SK-N-SH treated with all-trans-retinoic acid at 6 μM for 48 hours (cell line): Measurements from ENCODE around the gene DPEP2NB.

ENCODE experiments used
- ATAC-seq: fragments of 200-7000 bp; cut with Tn5 transposase; 3 replicates; pipeline ENCODE4 v1.9.1; 2020; ENCODE audit warnings: mild to moderate bottlenecking, moderate library complexity
- BACH2 ChIP-seq: fragments of 250-450 bp; sonication (Bioruptor Pico); IDR thresholded peaks from 2 replicates; pipeline ENCODE4 v1.9.0; 2021; ENCODE audit warnings: mild to moderate bottlenecking, borderline replicate concordance
- CSRNP3 ChIP-seq: fragments of 250-450 bp; sonication (Bioruptor Pico); IDR thresholded peaks from 2 replicates; pipeline ENCODE4 v1.5.1; 2021; ENCODE audit warnings: mild to moderate bottlenecking, moderate library complexity
- GLIS3 ChIP-seq: fragments of 250-450 bp; sonication (Bioruptor Pico); IDR thresholded peaks from 2 replicates; pipeline ENCODE4 v1.5.0; 2020; ENCODE audit warnings: mild to moderate bottlenecking, moderate library complexity
- OSR1 ChIP-seq: fragments of 250-450 bp; sonication (Bioruptor Pico); IDR thresholded peaks from 2 replicates; pipeline ENCODE4 v1.8.0; 2022; ENCODE audit warnings: moderate library complexity, mild to moderate bottlenecking, inconsistent platforms
- PATZ1 ChIP-seq: fragments of 250-450 bp; sonication (Bioruptor Pico); IDR thresholded peaks from 2 replicates; pipeline ENCODE4 v1.8.0; 2020; ENCODE audit warnings: mild to moderate bottlenecking, moderate library complexity, borderline replicate concordance
- POU6F1 ChIP-seq: fragments of 250-450 bp; sonication (Bioruptor Pico); IDR thresholded peaks from 2 replicates; pipeline ENCODE4 v1.8.0; 2021; ENCODE audit warnings: low read depth, mild to moderate bottlenecking, moderate library complexity, borderline replicate concordance
- PPARA ChIP-seq: fragments of 250-450 bp; sonication (Bioruptor Pico); IDR thresholded peaks from 2 replicates; pipeline ENCODE4 v1.5.0; 2020; ENCODE audit warnings: mild to moderate bottlenecking, borderline replicate concordance
- RARB ChIP-seq: fragments of 250-450 bp; sonication (Bioruptor Pico); IDR thresholded peaks from 2 replicates; pipeline ENCODE4 v1.8.0; 2021; ENCODE audit warnings: mild to moderate bottlenecking, moderate library complexity
- TOX ChIP-seq: fragments of 250-450 bp; sonication (Bioruptor Pico); IDR thresholded peaks from 2 replicates; pipeline ENCODE4 v1.8.0; 2021; ENCODE audit warnings: mild to moderate bottlenecking, moderate library complexity, borderline replicate concordance
- ZC3H10 ChIP-seq: fragments of 250-450 bp; sonication (Bioruptor Pico); IDR thresholded peaks from 2 replicates; pipeline ENCODE4 v1.5.1; 2021; ENCODE audit warnings: mild to moderate bottlenecking, moderate library complexity
- ZFP30 ChIP-seq: fragments of 450-650 bp; formaldehyde crosslinking; IDR thresholded peaks from 2 replicates; pipeline ENCODE4 v1.5.0; 2022; ENCODE audit warnings: mild to moderate bottlenecking, moderate library complexity
- ZNF565 ChIP-seq: fragments of 450-650 bp; formaldehyde crosslinking; conservative IDR thresholded peaks from 2 replicates; pipeline ENCODE4 v1.5.0; 2020; ENCODE audit warnings: low read depth, mild to moderate bottlenecking, moderate library complexity
- ZNF70 ChIP-seq: fragments of 450-650 bp; formaldehyde crosslinking; IDR thresholded peaks from 2 replicates; pipeline ENCODE4 v1.5.0; 2020; ENCODE audit warnings: mild to moderate bottlenecking, moderate library complexity
- ZNF8 ChIP-seq: fragments of 450-650 bp; formaldehyde crosslinking; IDR thresholded peaks from 2 replicates; pipeline ENCODE4 v1.5.0; 2020; ENCODE audit warnings: mild to moderate bottlenecking, moderate library complexity

DPEP2NB gene

GRCh38 chr16:67963662-67964321, 51.9 kb downstream of the DPEP2NB start:
- no peak for ATAC-seq
- TF ChIP-seq CSRNP3 (CRISPR knock-in tag) (no peak), BACH2 (no peak), GLIS3 (CRISPR knock-in tag) (no peak), ZC3H10 (no peak), ZNF70 (CRISPR knock-in tag) (no peak), ZNF565 (no peak), OSR1 (CRISPR knock-in tag) (no peak), ZNF8 (CRISPR knock-in tag) (no peak), ZFP30 (no peak), TOX (no peak), POU6F1 (no peak), RARB (CRISPR knock-in tag) (no peak), PATZ1 (CRISPR knock-in tag) (no peak), PPARA (CRISPR knock-in tag) (no peak)
- TF ChIP-seq, all 23 proteins: peak for 0
